NCI-H1694 (cell line): ENCODE results near the gene HIVEP3.

Experiments used
- DNase-seq: peaks from one replicate; lab custom pipeline; 2025; lab: John Stamatoyannopoulos, UW

HIVEP3 gene

GRCh38 chr1:41683681-41684500, 234.8 kb downstream of the HIVEP3 start:
- no peak for DNase-seq

- no peak for DNase-seq
Observed at GRCh38 chr1:41682845-41683625, 235.7 kb downstream of the HIVEP3 start.

DNA sequence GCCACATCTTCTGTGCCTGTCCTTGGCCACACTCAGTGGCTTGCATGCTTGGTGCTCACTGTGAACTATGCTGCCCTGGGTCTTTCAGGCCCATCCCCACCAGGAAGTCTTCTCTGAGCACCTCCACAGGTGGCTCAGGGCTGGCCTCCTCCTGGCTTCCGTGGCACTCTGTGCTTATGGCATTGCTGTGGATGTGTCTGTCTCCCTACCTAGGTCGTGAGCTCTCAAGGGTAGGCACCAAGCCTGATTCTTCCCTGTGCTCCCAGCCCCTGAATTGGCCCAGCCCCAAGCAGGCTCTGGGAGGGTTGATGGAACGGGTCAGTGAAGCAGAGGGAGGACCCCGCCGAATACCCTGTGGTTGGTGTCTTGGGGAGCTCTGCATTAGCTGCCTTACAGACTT, 236.6 kb downstream of the HIVEP3 start:
- DNase-seq: no peak

- DNase-seq: no peak
Observed at GRCh38 chr1:41681331-41682098, 237.2 kb downstream of the HIVEP3 start.

DNA sequence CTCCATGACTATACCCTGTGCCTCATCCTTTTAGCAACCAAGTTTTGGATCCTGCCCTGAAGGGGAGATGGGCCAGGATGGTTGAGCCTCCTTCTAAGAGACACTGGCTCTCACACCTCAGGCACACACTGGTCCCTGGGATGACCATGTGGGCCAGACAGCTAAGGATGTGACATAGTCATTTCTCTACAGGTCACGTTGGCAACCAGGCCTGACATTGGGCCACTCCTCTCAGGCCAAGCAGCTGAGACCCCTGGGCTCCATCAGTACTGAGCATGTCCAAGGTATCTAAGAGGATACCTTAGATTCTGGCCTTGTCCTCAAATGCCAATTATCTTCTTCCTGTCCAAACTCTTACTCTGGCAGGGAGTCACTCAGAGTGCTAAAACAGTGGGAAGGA, 238.7 kb downstream of the HIVEP3 start:
- DNase-seq: no peak

DNA sequence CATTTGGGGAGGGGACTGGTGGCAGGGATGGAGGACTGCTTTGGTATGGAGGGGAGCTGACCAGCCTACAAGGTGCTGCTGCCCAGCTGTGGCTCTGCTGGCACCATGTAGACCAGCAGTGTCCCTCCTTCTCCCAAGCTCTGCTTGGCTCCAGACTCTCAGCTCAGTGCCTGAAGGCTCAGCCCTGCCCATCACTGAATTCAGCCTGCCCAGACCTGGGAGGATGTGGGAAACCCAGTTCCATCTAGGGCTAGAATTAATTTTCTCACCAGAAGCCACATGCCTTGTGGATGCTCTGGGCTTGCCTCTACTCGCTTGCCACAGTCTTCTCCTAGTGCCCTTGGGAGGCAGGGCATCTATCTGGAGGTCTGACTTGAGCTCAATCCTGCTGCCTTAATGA, 239.2 kb downstream of the HIVEP3 start:
- DNase-seq: no peak

GRCh38 chr1:41678111-41678878, 240.4 kb downstream of the HIVEP3 start:
- peak; percentile 36 for DNase-seq

- DNase-seq: no peak
Observed at GRCh38 chr1:41677620-41678019, 241.1 kb downstream of the HIVEP3 start.

- DNase-seq: no peak
Observed at GRCh38 chr1:41675401-41675800, 243.3 kb downstream of the HIVEP3 start.

- DNase-seq: no peak
Observed at GRCh38 chr1:41674522-41674921, 244.2 kb downstream of the HIVEP3 start.

- DNase-seq: no peak
Observed at GRCh38 chr1:41673806-41674205, 244.9 kb downstream of the HIVEP3 start.

DNA sequence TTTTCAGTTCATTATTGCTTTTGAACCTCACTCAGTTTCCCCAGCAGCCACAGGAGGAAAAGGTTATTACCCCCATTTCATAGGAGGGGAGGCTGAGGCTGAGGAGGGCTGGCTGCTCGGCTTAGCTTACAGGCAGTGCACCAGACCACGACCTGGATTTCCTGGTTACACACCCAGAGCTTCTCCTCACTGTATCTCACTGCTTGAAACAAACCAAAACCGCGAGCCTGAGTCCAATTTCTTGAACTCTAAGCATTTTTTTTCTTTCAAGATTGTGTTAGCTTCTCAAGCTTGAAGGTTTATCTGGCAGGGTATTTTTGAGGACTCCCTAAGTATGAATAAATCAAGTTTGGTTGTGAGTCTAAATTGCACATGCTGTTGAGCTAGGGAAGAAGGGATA, 245.3 kb downstream of the HIVEP3 start:
- no peak for DNase-seq

DNA sequence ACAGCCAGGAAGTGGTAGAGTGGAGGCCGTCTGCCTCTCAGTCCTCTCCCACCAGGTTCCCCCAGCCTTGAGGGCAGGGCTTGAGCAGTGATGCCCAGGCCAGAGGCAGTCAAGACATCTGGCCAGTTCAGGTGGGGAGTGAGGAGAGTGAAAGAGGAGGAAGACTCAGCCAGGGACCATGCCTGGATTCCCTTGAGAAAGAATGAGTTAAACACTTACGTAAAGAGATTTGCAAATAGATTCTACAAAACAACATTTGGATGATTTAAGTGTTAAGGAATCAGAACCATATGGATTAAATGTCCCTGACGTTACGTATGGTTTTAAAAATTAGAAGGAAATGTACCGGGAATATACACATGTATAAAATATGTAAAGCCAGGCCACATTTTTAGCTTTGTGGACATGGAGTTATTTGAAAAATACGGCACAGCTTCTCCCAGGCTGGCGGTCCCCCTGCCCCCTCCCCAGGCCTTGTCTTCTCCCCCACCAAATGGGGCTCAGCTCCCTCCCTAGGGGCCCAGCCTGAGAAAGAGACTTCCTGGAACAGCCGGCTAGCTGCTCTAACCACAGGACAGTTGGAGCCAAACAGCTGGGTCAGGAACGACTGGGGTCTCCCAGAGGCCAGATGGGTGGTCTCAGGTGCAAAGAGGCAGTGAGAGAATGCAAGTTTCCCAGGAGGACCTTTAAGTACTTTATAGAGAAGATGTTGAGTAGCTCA, 245.9 kb downstream of the HIVEP3 start:
- no peak for DNase-seq

GRCh38 chr1:41672173-41672572, 246.5 kb downstream of the HIVEP3 start:
- DNase-seq: no peak

DNA sequence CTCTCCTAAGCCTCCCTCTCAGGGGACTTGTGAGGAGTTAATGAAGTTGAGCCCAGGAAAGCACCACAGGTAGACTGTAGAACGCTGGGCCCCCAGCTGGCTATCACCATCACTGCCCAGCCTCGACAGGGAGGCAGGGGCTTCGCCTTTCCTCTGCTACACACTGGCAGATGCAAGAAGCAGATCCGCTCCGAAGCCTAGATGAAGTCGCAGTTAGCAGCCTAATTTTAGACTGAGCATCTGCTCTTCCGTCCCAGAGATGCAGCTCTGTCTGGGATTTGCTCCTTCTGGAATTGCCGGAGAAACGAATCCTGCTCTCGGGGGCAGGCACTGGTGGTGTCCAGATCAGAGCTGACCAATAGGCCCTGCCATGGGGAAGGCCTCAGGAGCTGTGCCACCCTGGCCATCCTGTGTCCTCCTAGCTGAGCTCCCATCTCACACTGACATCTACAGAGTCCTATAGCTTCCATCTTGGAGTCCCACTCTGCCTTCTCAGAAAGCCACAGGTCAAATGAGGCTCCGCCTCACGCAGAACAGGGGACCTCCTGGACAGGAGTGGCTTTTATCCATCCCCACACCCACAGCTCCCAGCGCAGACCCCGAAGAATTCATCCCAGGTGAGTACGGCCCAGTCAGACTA, 247.5 kb downstream of the HIVEP3 start:
- DNase-seq: no peak

DNA sequence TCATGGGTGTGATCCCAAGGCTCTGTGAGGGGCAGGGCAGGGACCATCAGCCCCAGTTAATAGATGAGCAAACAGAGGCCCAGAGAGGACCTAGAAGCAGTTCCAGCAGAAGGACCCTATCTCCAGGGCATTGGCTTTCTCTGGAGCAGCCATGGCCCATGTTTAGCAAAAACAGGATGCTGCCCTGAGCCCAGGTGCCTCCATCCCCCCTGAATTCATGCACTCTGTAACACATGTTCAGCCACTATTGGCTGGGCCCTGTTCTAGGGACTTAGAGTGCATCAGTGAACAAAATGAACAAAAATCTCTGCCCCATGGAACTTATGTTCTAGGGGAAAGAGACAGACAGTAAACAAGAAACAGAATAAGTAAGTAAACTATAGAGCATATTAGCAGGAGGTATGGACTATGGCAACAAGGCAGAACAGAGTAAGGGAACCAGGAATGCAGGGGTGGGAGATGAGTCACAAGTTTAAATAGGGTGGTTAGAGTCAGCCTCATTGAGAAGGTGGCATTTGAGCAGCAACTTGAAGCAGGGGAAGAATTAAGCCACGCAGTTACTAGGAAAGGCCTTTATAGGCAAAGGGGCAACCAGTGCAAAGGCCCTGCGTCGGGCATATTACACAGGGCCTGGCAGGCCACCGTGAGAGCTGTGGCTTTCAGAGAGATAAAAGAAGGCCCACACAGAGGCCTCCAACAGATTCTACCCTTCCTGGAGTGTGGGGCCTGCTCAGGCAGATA, 248.3 kb downstream of the HIVEP3 start:
- DNase-seq: no peak

DNA sequence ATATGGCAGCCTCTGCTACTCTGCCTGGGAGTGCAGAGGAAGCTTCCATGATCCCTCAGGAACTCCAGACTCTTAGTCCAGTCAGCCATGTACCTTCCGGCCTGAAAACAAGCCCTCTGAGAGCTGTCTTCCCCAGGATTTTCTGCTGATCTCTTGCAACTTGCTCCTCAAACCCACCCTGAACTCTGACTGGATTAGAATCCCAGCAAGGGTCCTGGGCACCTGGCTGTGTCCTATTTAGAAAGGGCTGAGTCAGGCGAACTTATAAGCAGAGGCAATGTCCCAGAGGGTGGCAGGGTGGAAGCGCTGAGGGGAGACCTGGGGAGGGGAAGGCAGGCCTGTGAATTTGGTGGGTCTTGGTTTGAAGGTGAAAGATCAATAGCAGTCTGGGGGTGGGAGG, 249.8 kb downstream of the HIVEP3 start:
- DNase-seq: no peak

DNA sequence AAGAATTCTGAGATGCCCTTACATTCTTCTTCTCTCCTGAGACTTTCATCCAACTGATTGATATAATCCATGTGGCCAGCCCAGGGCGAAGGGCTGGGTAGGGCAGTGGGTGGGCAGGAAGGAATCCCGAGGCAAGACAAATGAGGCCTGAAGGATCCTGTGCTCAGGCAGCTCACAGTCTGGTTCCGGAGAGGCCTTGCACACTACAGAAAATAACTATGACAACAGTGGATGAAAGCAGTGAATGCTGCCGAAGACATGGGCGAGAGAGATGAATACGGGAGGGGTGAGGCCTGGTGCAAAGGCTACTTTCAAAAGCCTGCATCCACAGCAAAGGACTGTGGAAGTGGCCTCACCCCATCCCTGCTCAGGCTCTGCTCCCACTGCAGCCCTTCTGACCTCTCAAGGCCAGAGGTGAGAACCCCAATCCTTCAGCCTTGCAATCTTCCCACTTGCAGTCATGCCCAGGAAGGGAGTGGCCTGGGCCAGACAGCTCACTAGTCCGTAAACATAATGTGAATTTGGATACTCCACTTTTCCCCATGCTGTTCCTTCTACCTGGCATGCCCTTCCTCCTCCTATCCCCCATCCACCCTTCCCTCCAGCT, 250.6 kb downstream of the HIVEP3 start:
- DNase-seq: no peak

- no peak for DNase-seq
Observed at GRCh38 chr1:41666981-41667631, 251.6 kb downstream of the HIVEP3 start.
